Ramos (cell line): ENCODE measurements around the gene CAMK2D.
"Not testable (repeated sequence)": the region's sequence is repeated elsewhere in the genome, so short reads cannot be mapped to it uniquely, and the experiment has no call there.

ENCODE experiments used
- in situ Hi-C: fragments of 300-500 bp; cut with MboI; formaldehyde crosslinking; loops from one replicate; pipeline ENCODE4 v1.14.3; 2022; ENCODE audit warnings: low sequenced_read_pairs; ENCODE audit not compliant: unreplicated experiment

The CAMK2D gene

DNA sequence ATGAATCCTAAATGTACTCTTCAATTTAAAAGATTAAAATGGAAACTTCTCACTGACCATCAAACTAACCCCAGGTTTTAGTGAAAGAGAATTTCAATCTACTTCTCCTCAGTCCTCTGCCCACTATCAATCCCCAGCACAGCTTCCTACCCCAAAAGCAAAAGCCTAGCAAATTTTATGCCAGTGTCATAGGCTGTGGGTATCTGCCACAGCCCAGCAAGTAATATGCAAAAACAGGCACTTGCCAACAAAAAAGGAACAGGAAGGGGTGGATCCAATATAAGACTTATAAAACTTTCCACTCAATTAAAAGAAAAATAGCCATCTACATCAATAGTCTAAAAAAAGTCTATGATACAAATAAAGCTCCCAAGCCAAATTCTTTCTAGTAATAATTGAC is 22.3 kb downstream of the CAMK2D start:
- in situ Hi-C loops: no loop called here

DNA sequence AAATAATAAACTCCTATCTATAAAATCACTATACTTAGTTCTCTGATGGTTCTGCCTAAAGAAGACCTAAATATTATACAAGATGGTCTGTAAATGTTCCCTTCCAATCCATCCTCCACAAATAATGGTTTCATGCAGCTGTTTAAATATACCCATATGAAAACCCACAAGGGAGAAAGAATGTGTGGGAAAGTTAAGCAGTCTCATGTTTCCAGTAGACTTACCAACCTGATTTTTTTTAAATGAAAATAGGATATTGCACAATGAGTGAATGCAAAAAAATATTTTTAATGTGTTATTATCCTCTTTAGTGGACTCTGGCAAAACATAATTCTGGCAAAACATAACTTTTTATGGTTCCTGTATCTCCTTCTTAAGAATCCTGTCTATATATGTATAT is 23.3 kb downstream of the CAMK2D start:
- in situ Hi-C loops: no loop called here

DNA sequence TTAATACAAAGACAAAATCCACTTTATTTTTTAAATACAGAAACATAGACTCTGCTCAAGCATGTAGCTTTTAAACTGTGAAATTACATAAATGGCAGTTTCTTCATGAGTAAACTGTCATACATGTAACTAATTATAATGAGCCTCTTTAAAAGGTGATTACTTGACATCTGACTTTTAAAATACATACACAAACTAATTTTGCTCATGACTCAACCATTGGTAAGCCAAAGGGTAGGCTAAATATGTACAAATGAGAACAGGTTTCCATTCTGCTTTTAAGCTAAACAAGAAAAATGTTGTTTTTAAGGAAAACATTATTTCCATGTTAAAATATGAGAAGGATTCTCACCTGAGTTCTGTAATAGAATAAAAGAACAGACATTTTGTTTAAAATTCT is 27.9 kb downstream of the CAMK2D start:
- in situ Hi-C loops: no loop called here

DNA sequence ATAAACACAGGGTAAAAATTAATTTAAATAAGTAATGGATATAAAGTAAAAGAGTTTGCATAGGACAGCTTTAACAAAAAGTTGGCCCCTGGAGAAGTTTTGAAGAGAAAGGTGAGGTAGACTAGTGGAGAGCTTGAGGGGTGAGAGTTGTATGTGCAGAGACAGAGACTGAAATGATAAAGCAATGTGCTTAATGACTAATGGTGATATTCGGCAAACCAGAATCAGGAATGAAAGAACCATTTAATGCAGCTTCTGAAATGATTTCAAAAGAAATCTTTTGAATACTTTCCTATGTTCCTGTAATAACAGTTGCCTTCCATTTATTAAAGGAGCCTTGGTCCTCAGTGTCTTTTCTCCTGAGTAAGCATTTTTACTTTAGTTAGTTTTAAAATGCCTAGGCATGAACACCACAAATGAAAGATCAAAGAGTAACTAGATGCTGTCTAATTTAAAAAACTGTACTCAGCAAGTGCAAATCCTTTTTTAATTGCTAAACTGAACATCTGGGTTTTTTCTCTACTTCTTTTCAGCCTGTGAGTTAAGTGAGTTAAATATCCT is 28.5 kb downstream of the CAMK2D start:
- in situ Hi-C loops: no loop called here

DNA sequence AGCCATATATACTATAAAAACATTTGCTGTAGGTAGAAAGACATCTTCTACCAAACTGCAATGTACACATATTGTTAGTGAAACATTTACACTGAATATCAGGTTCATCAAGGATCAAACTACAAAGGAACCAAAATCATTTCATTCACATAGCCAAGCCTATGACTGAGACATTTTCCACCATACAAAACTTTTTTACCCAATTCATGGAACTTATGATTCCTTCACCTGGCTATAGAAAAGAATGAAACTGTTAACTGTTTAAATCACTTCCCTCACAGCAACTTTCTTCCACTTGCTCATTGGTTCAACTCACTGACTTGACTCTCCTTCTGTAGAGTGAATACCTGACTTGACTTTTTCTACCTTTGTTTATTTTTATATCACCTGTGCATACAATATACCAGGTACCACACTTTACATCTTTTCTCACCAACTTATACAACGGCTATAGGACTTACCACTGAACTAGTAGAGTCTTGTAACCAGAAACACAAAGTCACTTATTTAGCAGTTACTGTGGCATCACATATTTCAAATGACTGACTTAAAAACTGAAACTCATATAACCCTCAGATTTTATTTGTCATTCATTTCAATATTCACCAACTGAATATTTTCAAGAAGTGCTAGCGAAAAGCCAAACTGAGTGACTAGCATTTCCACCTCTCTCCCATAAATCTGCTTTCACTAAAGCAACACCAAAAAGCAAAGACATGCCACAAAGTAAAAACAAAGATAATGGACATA is 30.9 kb downstream of the CAMK2D start:
- in situ Hi-C loops: no loop called here

DNA sequence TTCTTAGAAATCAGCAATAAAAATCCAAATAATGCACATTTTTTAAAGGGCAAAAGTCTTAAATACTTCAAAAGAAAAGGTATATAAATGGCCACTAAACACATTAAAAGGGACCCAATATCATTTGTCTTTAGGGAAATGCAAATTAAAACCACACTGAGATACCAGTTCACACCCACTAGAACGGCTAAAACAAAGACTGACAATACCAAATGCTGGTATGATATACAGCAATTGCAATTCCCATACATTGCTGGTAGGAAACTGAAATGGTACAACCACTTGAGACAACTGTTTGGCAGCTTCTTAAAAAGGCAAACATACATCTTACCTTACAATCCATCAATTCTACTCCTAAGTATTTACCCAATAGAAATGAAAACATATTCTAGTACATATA is 33.7 kb downstream of the CAMK2D start:
- in situ Hi-C loops: no loop called here

DNA sequence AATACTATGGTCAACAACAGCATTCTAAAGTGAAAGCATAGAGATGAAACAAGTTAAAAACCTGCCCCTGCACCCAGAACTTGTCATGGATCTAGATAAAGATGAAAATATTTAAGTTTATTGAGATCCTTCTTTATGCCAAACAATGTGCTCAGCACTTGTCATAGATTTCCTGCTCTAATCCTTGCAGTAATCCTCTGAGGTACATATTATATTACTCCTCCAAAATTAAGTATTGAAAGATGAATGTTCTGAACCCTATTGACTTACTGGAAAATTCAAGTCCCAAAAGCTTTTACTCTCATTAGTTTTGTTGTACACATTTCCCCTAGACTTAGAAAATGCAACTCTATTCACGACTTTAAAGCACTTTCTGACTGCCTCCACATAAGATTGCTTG is 35.6 kb downstream of the CAMK2D start:
- in situ Hi-C loops: no loop called here

DNA sequence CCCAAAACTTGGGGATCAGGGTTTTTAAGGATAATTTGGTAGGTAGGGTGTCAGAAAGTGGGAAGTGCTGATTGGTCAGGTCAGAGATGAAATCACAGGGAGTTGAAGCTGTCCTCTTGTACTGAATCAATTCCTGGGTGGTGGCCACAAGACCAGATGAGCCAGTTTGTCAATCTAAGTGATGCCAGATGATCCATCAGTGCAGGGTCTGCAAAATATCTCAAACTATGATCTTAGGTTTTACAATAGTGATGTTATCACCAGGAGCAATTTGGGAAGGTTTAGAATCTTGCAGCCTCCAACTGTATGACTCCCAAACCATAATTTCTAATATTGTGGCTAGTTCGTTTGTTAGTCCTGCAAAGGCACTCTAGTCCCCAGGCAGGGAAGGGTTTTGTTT is 43.3 kb downstream of the CAMK2D start:
- in situ Hi-C loops: no loop called here

DNA sequence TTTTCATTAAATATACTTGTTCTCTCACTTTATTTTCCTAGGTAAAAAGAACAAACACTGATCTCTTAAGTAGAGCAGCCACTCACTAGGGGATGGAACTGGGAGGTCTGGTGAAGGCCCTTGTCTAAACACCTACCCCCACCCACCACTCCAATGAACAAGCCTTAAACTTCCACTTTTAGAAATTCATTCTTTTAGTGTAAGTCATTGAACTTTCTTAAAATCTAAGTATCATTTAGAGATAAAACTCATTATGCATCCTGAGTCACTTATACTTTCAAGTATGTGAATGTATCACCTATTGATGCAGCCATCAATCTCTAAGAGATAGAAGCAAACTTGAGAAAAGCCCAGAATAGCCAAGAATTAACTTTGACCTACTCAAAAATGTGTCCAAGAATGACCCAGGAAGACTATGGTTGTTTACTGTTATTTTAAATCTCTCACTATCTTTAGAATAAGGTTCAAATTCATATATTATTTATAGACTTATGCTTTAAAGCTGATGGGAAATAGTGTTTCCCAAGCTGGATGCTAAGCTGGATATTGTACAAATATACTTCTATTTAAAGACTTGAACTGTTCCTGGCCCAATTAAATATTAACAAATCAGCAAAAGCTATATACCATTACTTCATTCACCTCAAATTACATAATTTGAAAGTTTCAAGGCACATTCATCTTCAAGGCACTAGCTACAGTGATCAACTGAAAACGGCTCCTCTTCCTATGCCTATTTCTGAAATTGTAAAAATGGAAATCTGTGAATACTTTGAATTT is 49.5 kb downstream of the CAMK2D start:
- in situ Hi-C loops: no loop called here

DNA sequence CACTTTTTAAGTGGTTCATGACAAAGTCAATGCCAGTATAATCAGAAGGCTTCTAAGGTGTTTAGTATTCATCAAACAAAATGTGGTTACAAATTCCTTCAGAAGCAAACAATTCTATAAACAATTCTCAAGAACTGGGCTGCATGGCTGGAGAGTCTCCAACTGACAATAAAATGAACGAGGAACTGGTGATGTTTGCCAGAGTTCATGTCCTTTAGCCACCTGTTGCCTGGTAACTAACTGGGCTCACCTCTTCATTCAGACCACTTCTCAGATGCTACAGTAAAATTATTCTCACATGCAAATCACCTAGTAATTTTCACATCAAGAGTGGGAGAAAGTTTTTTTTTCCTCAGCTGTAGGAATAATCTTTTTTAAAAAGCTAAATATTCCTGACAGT is 53.3 kb downstream of the CAMK2D start:
- in situ Hi-C loops: no loop called here

DNA sequence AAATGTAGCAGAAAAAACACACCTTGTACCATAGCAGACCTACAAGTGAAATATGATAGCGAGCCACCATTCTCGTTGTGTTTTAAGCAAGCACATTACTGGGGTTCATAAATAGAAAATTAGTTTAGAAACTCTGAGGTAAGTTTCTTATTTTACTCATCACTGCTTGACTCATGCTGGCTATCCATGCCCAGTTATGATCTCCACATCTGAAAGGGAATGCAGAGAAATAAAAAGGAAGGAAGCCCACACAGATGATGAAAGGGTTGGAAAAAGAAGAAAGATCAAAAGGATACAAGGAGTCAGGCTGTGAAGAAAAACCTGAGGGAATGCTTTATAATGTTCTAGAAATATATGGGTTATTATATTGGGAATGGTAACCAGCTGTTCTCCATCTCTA is 54.5 kb downstream of the CAMK2D start:
- in situ Hi-C loops: no loop called here

DNA sequence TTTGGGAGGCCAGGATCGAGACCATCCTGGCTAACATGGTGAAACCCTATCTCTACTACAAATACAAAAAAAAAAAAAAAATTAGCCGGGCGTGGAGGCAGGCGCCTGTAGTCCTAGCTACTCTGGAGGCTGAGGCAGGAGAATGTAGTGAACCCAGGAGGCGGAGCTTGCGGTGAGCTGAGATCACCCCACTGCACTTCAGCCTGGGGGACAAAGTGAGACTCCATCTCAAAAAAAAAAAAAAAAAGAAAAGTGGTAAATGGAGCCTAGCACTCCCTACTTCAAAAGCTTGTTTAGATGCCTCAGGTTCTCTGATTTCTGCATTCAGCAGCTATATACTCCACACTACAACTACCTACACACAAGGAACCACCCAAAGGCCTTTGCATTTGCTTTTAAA is 56.4 kb downstream of the CAMK2D start:
- in situ Hi-C loops: not testable (repeated sequence)

DNA sequence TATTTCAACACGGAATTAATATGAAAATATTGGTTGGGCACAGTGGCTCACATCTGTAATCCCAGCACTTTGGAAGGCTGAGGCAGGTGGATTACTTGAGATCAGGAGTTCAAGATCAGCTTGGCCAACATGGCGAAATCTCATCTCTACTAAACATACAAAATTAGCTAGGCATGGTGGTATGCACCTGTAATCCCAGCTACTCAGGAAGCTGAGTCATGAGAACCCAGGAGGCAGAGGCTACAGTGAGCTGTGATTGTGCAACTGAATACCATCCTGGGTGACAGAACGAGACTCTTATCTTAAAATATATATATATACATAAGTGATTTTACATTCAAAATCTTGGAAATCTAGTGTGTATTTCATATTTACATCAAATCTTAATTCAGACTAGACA is 58.9 kb downstream of the CAMK2D start:
- in situ Hi-C loops: not testable (repeated sequence)

DNA sequence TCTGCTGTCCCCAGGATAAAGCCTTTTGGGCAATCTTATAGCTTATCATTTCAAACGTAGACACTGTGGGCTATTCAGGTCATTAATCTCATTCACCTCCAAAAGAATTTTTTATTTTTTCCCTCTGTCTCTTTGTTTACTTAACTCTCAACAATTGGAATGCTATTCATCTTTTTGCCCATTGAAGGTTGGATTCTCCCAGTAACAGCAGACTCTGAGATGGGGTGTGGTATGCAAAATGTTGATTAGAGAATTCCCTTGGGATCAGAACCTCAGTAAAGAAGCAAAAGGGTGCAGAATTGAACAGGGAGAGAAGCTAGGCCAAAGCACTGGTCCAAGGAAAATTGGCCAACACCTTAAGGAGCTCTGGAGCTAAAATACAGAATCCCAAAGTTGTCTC is 60.4 kb downstream of the CAMK2D start:
- in situ Hi-C loops: no loop called here

DNA sequence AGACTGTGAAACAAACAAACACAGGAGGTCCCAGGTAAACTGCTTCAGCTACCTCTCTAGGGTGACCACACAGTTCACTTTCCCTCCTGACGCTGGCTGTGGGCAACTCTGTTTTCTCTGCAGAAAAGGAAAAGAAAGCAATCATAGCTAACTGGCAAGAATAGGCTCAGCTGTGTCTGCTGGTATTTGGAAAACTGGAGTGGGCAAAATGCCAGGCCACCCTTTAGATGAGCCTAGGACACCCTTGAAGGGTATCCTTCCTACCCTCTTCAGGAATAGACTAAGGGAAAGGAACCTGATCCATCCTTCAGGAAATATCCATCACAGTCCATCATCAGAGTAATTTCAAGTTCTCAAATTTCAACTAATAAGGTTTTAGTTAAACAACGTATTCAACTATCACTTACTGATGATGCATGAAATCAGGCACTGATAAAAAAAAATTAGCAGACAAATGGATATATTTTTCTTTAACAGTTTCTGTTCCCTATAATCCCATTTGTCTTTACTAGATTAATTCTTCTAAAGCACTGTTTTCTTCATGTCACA is 60.9 kb downstream of the CAMK2D start:
- in situ Hi-C loops: no loop called here

DNA sequence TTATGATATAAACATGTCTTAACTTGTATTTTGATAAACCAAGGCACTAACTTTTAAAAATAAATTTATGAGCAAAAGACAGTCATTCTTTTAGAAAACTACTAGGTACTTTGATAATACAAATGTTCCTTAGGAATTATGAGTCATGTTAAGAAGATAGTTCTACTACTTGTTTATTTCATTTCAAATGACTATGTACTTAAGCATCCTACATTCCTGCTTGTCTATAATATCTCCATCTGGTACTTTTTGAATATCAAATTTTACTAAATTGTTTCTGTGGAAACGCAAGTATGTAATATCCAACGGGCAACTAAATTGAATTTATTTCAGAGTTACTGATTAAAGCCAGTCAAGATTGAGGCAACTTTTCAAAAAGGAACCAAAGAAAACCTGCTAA is 61.8 kb downstream of the CAMK2D start:
- in situ Hi-C loops: no loop called here

DNA sequence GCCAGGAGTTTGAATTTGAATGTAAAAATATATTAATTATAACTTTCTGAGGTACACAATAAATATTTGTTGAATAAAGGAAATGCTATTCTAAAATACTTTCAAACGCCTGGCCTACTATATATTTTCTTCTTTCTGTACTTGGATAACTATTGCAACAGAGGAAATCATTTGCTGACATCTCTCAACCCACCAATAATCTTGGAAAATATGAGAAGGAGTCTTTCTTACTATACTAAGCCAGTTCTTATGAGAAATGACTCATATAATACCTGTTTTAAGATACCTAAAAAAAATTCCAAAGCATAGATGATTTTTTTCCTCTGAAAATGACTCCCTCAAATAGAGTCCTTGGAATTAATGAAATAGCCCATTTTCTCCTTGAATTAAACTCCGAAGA is 64.1 kb downstream of the CAMK2D start:
- in situ Hi-C loops: no loop called here

DNA sequence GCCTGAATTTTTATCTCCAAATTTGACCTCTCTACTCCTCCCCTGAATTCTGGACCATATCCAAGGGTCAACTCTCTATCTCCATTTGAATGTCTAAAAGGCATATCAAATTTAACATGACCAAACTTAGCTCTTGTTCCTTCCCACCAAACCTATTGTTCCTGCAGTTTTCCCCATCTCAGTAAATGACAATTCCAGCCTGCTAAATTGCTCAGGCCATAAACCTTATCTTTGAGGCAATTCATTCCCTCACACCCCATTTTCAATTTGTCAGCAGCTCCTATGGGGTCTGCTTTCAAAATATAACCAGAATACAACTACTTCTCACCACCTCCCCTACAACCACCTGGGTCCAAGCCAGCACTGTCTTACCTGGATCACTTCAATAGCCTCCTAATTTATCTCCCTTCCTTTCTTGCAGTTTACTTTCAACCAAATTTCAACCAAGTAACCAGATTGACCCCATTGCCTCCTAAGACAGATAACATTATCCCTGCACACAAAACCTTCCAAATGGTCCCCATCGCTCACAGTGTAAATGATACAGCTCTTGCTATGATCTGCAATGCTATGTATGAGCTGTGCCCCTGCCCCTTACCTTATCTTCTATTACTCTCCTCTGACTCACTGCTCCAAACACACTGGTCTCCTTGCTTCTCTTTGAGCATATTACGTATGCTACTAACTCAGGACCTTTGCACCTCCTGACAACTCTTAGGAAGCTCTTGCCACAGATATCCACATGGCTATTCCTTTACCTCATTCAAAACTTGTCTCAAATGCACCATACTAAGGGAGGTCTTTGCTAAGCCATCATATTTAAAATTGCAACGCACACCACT is 66.0 kb downstream of the CAMK2D start:
- in situ Hi-C loops: no loop called here

DNA sequence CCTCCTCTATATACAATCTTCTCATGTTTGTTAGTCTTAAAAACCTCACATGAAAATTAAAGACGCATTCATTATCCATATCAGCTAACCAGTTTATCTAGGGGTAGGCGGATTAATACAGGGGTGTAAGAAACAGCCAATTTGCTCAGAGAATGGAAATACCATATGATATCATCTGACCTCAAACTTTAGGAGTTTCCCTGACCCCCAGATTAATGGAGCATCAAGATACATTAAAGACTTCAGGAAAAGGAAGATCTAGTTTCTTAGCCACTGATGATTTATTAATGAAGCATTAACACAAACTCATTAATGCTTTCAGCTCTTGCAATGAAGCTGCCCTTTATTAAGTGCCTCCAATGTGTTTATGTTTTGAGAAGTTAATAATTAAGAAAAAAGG is 67.5 kb downstream of the CAMK2D start:
- in situ Hi-C loops: no loop called here

DNA sequence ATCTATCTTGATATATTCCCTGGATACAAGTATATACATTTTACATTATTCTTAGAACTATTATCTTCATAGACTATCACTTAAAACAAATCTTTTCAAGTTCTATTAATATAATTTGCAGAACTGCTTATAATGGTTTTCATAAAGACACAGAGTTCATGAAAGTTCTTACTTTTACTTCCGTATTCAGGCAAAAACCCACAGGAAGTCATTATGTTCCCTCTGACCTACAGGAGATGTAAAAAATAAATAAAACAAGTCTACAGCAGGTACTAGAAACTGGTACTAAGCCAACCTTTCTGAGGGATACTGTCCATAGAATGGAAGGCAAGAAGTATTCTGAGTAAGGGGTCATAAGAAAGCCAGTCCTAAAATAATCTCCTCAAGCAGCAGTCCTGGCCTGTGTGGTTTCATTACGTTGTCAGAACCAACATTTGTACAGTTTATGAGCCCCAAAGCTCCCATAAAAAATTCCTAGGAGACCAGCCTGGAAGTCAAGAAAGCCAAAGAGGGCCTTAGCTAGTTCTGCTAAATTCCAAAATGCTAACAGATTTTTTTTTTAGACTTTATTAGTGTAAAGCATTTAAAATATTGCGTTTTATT is 68.6 kb downstream of the CAMK2D start:
- in situ Hi-C loops: no loop called here
